ENCODE results near the gene SUZ12. TPM values are rescaled to one million over a fixed set of nuclear protein-coding genes. Genes with fewer than 3 reads are reported as not detected.

SUZ12 gene
- total RNA-seq, 2 experiments from 2014 or later = 27.8 to 68.2 TPM

DNA sequence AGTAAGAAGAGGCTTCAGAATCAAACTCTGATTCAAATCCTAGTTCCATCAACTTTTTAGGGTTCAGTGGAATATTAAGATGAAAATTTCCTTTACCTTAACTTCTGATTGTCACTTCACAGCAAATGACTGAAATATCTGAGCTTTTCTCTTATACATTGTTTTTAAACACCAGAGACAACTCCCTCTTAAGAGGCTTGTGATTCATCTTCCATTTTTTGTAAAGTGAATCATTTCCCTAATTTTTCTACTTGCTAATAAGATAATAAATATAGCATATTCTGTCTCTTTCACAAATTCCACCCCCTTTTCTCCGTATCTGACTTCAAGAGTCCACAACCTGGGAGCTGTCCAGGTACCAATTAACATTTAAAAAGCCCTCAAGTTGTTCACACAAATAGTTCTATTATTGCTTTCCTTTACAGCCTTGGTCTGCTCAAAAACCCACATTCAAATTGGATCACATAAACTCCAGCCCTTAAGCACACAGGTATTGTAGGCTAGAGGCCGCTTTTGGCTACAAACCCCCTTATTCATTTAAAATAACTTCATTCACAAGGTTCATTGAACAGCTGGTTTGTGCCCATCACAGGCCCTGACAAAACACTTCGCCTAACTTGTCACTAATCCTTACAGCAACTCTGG is 21.2 kb upstream of the SUZ12 start:
- CTCF ChIA-PET (ENCODE audit: unreplicated experiment) = no interaction called here

DNA sequence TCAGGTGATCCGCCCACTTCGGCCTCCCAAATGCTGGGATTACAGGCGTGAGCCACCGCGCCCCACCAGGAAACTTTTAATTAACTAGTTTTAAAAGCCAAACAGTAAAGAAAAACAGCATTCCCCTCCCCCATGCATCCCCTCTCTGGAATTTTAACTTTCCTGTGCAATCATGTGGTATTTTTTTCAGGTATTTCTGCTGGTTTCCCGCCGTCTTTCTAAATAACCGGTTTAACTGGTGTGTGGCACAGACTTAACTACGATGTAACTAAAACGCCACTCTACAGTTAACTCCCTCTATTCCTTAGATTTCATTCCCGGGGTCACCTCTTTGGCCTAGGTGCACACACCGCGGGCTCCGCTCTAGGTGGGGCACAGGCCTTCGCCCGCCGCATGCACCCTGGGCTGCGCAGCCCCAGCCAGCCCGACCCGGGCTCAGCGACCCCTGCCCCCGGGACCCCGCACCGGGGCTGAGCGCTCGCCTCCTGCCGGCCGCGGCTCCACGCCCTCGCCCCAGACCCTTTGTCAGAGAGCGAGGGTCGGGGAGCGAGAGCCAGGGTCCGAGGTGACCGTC is 20.2 kb upstream of the SUZ12 start:
- POLR2A ChIA-PET = no interaction called here
- CTCF ChIA-PET (ENCODE audit: unreplicated experiment) = no interaction called here
- no TSS peak for BruUV-seq (replicated peaks)

More for the DNA sequence above, 21.2 kb upstream of the SUZ12 start:
- Histone ChIP-seq H3K27ac (ENCODE audit: low read depth, low read length, poor library complexity, severe bottlenecking) (no peak overlapping the region), H3K4me2 (ENCODE audit: low read length) (no peak overlapping the region), H3K4me1 (ENCODE audit: insufficient read depth, low read length, poor library complexity, severe bottlenecking) (peaks cover 22% of the 10 kb centered on the region), H3K4me3 (ENCODE audit: low read depth, low read length, poor library complexity, severe bottlenecking) (no peak overlapping the region), H2AFZ (ENCODE audit: low read length) (no peak overlapping the region), H4K20me1 (ENCODE audit: insufficient read depth, low read length) (no peaks in the 10 kb centered on the region), H3K9me3 (ENCODE audit: low read length) (no peaks in the 10 kb centered on the region), H3K79me2 (ENCODE audit: insufficient read depth, low read depth, low read length) (no peaks in the 10 kb centered on the region), H3K36me3 (ENCODE audit: insufficient read depth, low read length) (no peaks in the 10 kb centered on the region), H3K9me2 (ENCODE audit: insufficient read depth, low read length) (no peaks in the 10 kb centered on the region)
- intact Hi-C loops (cut with micrococcal nuclease; ENCODE audit: unreplicated experiment) = no loop called here
- TF ChIP-seq EZH2phosphoT487 (IDR thresholded peaks at IDR 0.05; ENCODE audit: borderline replicate concordance, low read depth, low read length) = no peak
- TF ChIP-seq, protein P1, sequence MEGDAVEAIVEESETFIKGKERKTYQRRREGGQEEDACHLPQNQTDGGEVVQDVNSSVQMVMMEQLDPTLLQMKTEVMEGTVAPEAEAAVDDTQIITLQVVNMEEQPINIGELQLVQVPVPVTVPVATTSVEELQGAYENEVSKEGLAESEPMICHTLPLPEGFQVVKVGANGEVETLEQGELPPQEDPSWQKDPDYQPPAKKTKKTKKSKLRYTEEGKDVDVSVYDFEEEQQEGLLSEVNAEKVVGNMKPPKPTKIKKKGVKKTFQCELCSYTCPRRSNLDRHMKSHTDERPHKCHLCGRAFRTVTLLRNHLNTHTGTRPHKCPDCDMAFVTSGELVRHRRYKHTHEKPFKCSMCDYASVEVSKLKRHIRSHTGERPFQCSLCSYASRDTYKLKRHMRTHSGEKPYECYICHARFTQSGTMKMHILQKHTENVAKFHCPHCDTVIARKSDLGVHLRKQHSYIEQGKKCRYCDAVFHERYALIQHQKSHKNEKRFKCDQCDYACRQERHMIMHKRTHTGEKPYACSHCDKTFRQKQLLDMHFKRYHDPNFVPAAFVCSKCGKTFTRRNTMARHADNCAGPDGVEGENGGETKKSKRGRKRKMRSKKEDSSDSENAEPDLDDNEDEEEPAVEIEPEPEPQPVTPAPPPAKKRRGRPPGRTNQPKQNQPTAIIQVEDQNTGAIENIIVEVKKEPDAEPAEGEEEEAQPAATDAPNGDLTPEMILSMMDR (conservative IDR thresholded peaks at IDR 0.05; ENCODE audit: low read length) = no peak
- no TSS peak for BruUV-seq (replicated peaks)
- no peak for DNase-seq (ENCODE audit: low spot score)
- POLR2A ChIA-PET = interaction anchor here (0.6 kb wide), 1 partner anchor 10 kb away, joined by 3 read pairs; no protein-coding TSS in a partner anchor

More for the DNA sequence above, 20.2 kb upstream of the SUZ12 start:
- no peaks in the 10 kb centered on the region for H3K9me2 ChIP-seq (ENCODE audit: insufficient read depth, low read length)
- no peaks in the 10 kb centered on the region for H3K9me3 ChIP-seq (ENCODE audit: low read length)
- no peak overlapping the region for H2AFZ ChIP-seq (ENCODE audit: low read length)
- no peak overlapping the region for H3K4me2 ChIP-seq (ENCODE audit: low read length)
- no peaks in the 10 kb centered on the region for H4K20me1 ChIP-seq (ENCODE audit: insufficient read depth, low read length)
- no peak overlapping the region for H3K27ac ChIP-seq (ENCODE audit: low read depth, low read length, poor library complexity, severe bottlenecking)
- H3K4me1 ChIP-seq (ENCODE audit: insufficient read depth, low read length, poor library complexity, severe bottlenecking) = peaks cover 22% of the 10 kb centered on the region
- TF ChIP-seq EZH2phosphoT487 (IDR thresholded peaks at IDR 0.05; ENCODE audit: borderline replicate concordance, low read depth, low read length) = no peak
- TF ChIP-seq, protein P1 (conservative IDR thresholded peaks at IDR 0.05; ENCODE audit: low read length) = no peak
- no peaks in the 10 kb centered on the region for H3K36me3 ChIP-seq (ENCODE audit: insufficient read depth, low read length)
- H3K4me3 ChIP-seq (ENCODE audit: low read depth, low read length, poor library complexity, severe bottlenecking) = no peak overlapping the region
- intact Hi-C loops (cut with micrococcal nuclease; ENCODE audit: unreplicated experiment) = no loop called here
- no peaks in the 10 kb centered on the region for H3K79me2 ChIP-seq (ENCODE audit: insufficient read depth, low read depth, low read length)
- DNase-seq (ENCODE audit: low spot score) = no peak

All from OCI-LY7 (cell line).